Measurements from ENCODE around the gene STAG2.

The STAG2 gene

DNA sequence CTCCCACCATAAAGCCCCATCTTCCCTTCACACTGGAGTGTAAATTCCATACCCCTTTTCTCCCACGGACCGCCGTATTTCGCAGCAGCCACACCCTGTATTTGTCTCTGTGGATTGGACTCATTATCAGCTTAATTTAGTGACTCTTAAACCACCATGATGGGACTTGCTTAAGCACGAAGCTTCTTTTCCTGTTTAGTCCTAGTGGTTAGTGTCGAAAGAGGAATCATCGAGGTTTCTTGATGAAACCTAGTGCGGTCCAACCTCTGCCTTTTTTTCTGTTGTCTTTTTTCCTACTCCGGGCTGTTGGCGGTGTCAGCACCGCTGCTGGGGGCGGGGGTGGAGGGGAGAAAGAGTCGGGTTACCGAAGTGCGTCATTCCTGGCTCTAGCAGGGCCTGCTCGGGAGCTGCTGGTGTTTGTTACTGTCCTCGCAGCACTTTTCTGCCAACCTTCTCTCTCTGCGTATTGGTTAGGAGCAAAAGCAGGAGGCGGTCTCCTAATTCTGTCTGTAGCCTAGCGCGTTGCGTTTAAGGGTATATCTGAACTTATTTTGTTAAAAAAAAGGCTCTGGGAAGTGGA, 1.4 kb downstream of the STAG2 start:
- Mint-ChIP-seq H3K27me3 (no peaks in the 10 kb centered on the region), H3K36me3 (peaks cover 3% of the 10 kb centered on the region), H3K4me3 (peak overlapping the region; percentile 99), H3K4me1 (peaks cover 13% of the 10 kb centered on the region), H3K27ac (peak overlapping the region; percentile 99), H3K9me3 (peaks cover 1% of the 10 kb centered on the region)
- peak; percentile 38 to 61 for DNase-seq (ENCODE audit: low spot score in 2 of 2)
- peak; percentile 60 for ATAC-seq (ENCODE audit: low read depth)

DNA sequence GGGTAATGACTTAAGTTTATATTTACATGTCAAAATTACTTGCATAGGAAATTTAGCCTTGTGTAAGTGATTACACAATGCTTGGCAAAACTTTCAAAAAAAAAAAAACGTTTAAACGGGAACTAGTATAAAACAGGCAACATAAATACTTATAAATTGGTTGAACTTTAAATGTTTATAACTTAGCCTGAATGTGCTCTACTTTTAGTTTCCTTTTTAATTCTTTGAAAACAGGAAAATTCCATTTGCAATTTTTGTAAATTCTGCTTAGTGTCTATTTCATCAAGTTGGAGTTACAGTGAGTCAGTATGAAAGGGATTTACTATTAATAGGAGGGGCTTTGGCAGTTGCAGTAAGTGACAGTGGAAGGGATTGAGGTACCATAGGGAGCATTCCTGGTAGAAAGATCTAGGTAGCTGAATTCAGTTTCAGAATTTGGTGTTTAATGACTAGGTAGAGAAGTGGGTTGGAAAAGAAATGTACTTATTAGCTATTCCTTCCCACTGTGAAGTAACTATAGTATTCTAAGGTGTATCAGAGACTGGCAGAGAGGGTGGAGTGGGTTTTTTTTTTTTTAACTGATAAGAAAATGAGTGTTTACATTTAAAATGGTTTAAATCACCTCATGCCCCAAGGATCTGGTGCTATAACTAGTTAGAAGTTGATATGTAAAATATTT, 2.8 kb downstream of the STAG2 start:
- DNase-seq (ENCODE audit: low spot score in 2 of 2) (no peak), ATAC-seq (ENCODE audit: low read depth) (no peak)
- Mint-ChIP-seq H3K4me3 (peak overlapping the region; percentile 99), H3K27ac (peak overlapping the region; percentile 99), H3K4me1 (peaks cover 13% of the 10 kb centered on the region), H3K9me3 (peaks cover 1% of the 10 kb centered on the region), H3K36me3 (peaks cover 3% of the 10 kb centered on the region), H3K27me3 (no peaks in the 10 kb centered on the region)

GRCh38 chrX:123965712-123966111, 4.2 kb downstream of the STAG2 start:
- Mint-ChIP-seq H3K27me3 (no peaks in the 10 kb centered on the region), H3K27ac (no peak overlapping the region), H3K4me3 (no peak overlapping the region), H3K36me3 (peaks cover 3% of the 10 kb centered on the region), H3K9me3 (peaks cover 1% of the 10 kb centered on the region), H3K4me1 (peaks cover 19% of the 10 kb centered on the region)
- DNase-seq (ENCODE audit: low spot score in 2 of 2) (no peak), ATAC-seq (ENCODE audit: low read depth) (no peak)

GRCh38 chrX:123967497-123967896, 6.0 kb downstream of the STAG2 start:
- no peak overlapping the region for H3K4me3 Mint-ChIP-seq
- DNase-seq (ENCODE audit: low spot score in 2 of 2) (no peak), ATAC-seq (ENCODE audit: low read depth) (no peak)
- peaks cover 1% of the 10 kb centered on the region for H3K9me3 Mint-ChIP-seq
- peaks cover 21% of the 10 kb centered on the region for H3K4me1 Mint-ChIP-seq
- H3K27me3 Mint-ChIP-seq = no peaks in the 10 kb centered on the region
- H3K36me3 Mint-ChIP-seq = peaks cover 3% of the 10 kb centered on the region
- H3K27ac Mint-ChIP-seq = no peak overlapping the region

DNA sequence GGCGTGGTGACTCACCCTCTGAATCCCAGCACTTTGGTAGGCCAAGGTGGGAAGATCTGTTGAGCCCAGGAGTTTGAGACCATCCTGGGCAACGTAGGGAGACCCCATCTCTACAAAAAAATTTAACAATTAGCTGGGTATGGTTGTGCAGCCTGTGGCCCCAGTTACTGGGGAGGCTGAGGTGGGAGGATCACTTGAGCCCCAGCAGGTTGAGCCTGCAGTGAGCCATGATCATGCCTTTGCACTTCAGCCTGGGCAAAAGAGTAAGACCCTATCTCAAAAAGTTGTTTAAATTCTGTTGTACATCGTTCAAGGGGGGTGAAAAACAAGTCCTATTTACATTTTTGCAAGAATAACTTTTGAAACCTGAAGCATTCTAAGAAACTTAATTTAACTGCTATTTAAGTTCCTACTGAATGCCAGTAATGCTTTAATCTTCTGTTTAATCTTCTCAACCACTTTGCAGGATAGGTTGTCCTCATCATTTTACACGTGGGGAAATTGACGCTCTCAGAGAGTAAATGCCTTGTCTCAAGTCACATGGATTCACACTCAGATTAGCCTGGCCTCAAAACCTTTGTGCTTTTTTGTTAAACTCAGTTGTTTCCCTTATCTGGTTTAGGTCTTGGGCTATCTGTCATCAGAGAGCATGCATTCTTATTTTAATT, 7.0 kb downstream of the STAG2 start:
- Mint-ChIP-seq H3K4me1 (peaks cover 21% of the 10 kb centered on the region), H3K36me3 (peaks cover 2% of the 10 kb centered on the region), H3K27me3 (no peaks in the 10 kb centered on the region), H3K27ac (no peak overlapping the region), H3K9me3 (peaks cover 1% of the 10 kb centered on the region), H3K4me3 (no peak overlapping the region)
- ATAC-seq (ENCODE audit: low read depth) (no peak), DNase-seq (ENCODE audit: low spot score in 2 of 2) (no peak)

GRCh38 chrX:123971982-123972381, 10.5 kb downstream of the STAG2 start:
- ATAC-seq (ENCODE audit: low read depth) (no peak), DNase-seq (ENCODE audit: low spot score in 2 of 2) (no peak)
- H3K27ac Mint-ChIP-seq = no peak overlapping the region
- H3K9me3 Mint-ChIP-seq = no peaks in the 10 kb centered on the region
- no peaks in the 10 kb centered on the region for H3K36me3 Mint-ChIP-seq
- H3K4me3 Mint-ChIP-seq = no peak overlapping the region
- H3K4me1 Mint-ChIP-seq = peaks cover 14% of the 10 kb centered on the region
- H3K27me3 Mint-ChIP-seq = no peaks in the 10 kb centered on the region

DNA sequence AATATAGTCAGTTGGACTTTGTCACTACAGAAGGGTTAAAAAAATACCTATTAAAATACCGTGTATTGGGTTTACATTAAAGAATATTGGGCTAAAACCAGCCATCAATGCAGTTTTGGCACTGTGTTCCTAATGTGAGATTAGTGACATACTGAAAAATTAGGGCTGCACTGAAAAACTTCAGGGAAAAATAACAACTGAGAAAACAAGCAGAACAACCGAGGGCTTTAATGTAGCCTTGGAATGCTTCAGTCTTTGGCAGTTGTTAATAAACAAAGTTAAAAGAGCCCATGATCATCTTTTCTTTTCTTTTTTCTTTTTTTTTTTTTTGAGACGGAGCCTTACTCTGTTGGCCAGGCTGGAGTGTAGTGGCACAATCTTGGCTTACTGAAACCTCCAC, 12.4 kb downstream of the STAG2 start:
- no peak for DNase-seq (ENCODE audit: low spot score in 2 of 2)
- H3K9me3 Mint-ChIP-seq = no peaks in the 10 kb centered on the region
- peaks cover 16% of the 10 kb centered on the region for H3K4me1 Mint-ChIP-seq
- no peak for ATAC-seq (ENCODE audit: low read depth)
- no peaks in the 10 kb centered on the region for H3K36me3 Mint-ChIP-seq
- H3K27ac Mint-ChIP-seq = no peak overlapping the region
- no peaks in the 10 kb centered on the region for H3K27me3 Mint-ChIP-seq
- no peak overlapping the region for H3K4me3 Mint-ChIP-seq

- DNase-seq (ENCODE audit: low spot score in 2 of 2) = no peak
- ATAC-seq (ENCODE audit: low read depth) = peak; percentile 38
- Mint-ChIP-seq H3K27ac (peak overlapping the region; percentile 28), H3K4me3 (no peak overlapping the region), H3K9me3 (no peaks in the 10 kb centered on the region), H3K36me3 (no peaks in the 10 kb centered on the region), H3K4me1 (peaks cover 24% of the 10 kb centered on the region), H3K27me3 (no peaks in the 10 kb centered on the region)
Measured at GRCh38 chrX:123975180-123975579, 13.7 kb downstream of the STAG2 start.

DNA sequence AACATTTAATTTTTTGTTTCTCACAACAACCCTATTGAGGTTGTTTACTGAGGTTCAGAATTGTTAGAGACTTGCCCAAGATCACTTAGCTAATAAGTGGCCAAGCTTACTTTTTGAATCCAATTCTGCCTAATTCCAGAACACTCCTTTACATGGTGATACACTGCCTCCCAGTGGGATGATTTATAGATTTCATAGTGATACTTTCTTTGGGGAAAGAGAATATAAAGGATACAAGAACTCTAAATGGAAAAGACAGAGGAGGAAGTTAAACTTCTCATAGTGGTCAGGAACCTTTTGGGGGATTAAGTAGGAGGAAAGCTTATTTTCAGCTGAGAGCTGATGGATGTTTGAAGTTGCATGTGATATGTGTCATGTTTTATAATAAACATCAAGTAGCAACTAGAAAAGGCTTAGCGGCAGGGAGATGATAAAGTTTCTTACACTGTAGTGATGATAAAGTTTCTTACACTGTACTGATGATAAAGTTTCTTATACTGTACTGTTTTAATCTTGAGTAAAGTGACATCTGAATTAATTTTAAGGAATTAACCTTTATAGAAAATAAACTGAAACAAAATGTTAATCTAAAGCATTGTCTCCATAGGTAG, 15.3 kb downstream of the STAG2 start:
- Mint-ChIP-seq H3K9me3 (no peaks in the 10 kb centered on the region), H3K4me1 (peaks cover 17% of the 10 kb centered on the region)

DNA sequence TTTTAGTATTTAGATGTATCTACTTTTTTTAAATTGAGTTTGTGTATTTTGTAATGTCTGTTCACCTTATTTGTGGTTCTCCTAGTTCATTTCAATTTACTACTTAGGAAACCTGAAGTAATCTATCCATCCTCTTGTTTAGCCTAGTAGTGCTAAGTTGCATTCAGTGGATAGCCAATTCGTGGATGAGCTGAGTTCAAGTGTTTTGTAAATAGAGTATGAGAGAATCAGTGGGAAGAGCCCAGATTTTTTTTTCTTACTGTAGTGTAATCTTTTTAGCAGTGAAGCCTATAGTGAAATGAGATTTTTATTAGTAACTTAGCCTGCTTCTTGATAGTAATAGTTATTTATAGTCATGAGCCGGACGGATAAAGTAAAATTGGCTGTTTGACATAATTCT, 21.7 kb downstream of the STAG2 start:
- DNase-seq (ENCODE audit: low spot score in 2 of 2) (no peak), ATAC-seq (ENCODE audit: low read depth) (no peak)
- H3K36me3 Mint-ChIP-seq = peaks cover 3% of the 10 kb centered on the region
- peak overlapping the region; percentile 71 for H3K4me3 Mint-ChIP-seq
- no peaks in the 10 kb centered on the region for H3K9me3 Mint-ChIP-seq
- no peaks in the 10 kb centered on the region for H3K27me3 Mint-ChIP-seq
- H3K4me1 Mint-ChIP-seq = peaks cover 28% of the 10 kb centered on the region
- H3K27ac Mint-ChIP-seq = peak overlapping the region; percentile 82

More for the DNA sequence above, 15.3 kb downstream of the STAG2 start:
- Mint-ChIP-seq H3K27ac (no peak overlapping the region), H3K27me3 (no peaks in the 10 kb centered on the region), H3K4me3 (no peak overlapping the region), H3K36me3 (no peaks in the 10 kb centered on the region)
- ATAC-seq (ENCODE audit: low read depth) (peak; percentile 31), DNase-seq (ENCODE audit: low spot score in 2 of 2) (no peak)

DNA sequence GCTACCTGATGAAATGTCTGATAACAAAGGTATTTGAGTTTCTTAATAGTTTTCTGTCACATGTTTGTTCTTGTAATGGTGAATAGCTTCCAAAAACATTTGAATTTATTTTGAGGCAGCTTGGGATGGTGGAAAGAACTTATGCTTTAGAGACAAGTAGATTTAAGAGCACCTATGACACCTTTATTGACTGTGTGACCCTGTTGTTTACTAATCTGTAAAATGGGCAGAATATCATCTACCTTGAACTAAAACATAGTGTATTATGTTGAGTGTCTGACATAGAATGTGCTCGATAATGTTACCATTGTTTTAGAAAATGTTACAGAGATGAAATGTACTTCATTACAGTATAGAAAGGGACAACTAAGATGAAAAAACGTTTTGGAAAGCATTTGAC, 24.9 kb downstream of the STAG2 start:
- Mint-ChIP-seq H3K27me3 (no peaks in the 10 kb centered on the region), H3K36me3 (peaks cover 5% of the 10 kb centered on the region), H3K27ac (no peak overlapping the region), H3K4me1 (peaks cover 30% of the 10 kb centered on the region), H3K9me3 (no peaks in the 10 kb centered on the region), H3K4me3 (no peak overlapping the region)
- ATAC-seq (ENCODE audit: low read depth) (no peak), DNase-seq (ENCODE audit: low spot score in 2 of 2) (no peak)

- H3K27me3 Mint-ChIP-seq = no peaks in the 10 kb centered on the region
- H3K4me1 Mint-ChIP-seq = peaks cover 22% of the 10 kb centered on the region
- no peaks in the 10 kb centered on the region for H3K9me3 Mint-ChIP-seq
- no peak overlapping the region for H3K4me3 Mint-ChIP-seq
- peak overlapping the region; percentile 77 for H3K27ac Mint-ChIP-seq
- peaks cover 4% of the 10 kb centered on the region for H3K36me3 Mint-ChIP-seq
- no peak for DNase-seq (ENCODE audit: low spot score in 2 of 2)
- ATAC-seq (ENCODE audit: low read depth) = no peak
Measured at GRCh38 chrX:123988423-123989111, 27.1 kb downstream of the STAG2 start.

DNA sequence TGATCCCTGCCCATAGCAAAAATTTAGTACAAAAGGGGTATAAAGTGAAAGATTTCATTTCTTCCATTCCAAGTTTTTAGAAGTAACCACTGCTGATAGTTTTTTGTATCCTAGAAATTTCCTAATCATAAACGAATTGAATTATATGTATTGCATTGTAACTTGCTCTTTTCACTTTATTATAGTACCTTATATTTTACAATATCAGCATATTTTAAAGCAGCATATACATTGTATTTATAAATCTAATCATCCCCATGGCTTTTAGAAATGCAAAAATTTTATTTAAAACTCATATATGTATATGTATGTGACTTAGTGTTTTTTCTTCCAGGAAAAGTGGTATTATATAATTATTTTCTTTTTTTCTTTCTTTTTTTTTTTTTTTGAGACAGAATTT, 27.7 kb downstream of the STAG2 start:
- H3K36me3 Mint-ChIP-seq = peaks cover 4% of the 10 kb centered on the region
- peak overlapping the region; percentile 77 for H3K27ac Mint-ChIP-seq
- no peak for DNase-seq (ENCODE audit: low spot score in 2 of 2)
- no peak overlapping the region for H3K4me3 Mint-ChIP-seq
- no peaks in the 10 kb centered on the region for H3K27me3 Mint-ChIP-seq
- H3K9me3 Mint-ChIP-seq = no peaks in the 10 kb centered on the region
- ATAC-seq (ENCODE audit: low read depth) = no peak
- peaks cover 24% of the 10 kb centered on the region for H3K4me1 Mint-ChIP-seq

DNA sequence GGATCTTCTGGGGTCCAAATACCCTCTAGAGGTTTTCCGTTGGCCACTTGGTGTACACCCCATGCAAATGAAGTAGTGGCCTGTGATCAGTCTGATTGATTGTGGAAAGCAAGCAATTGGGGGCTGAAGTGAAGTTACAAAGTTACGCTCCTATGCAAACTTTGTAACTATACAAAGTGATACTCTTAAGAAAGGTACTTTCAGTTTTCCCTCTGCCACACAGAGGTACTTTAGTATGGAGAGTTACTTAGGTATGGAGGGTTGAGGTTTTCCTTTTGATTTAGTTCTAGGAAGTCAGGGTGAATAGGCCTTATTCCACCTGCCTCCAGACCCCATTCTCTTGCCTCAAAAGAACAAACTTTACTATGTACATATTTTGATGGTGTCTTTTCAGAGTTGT, 28.7 kb downstream of the STAG2 start:
- Mint-ChIP-seq H3K36me3 (peaks cover 4% of the 10 kb centered on the region), H3K4me1 (peaks cover 26% of the 10 kb centered on the region), H3K27me3 (no peaks in the 10 kb centered on the region), H3K9me3 (no peaks in the 10 kb centered on the region), H3K4me3 (peak overlapping the region; percentile 8), H3K27ac (peak overlapping the region; percentile 89)
- no peak for DNase-seq (ENCODE audit: low spot score in 2 of 2)
- no peak for ATAC-seq (ENCODE audit: low read depth)

All from memory B cell (primary cell).